Measurements from ENCODE around the gene CD300LD. TPM values are rescaled to one million over a fixed set of nuclear protein-coding genes. Genes with fewer than 3 reads are reported as not detected.

Gene CD300LD
- polyA plus RNA-seq, 1 of the 3 experiments (the other 2 are of a cell fraction) = not detected

DNA sequence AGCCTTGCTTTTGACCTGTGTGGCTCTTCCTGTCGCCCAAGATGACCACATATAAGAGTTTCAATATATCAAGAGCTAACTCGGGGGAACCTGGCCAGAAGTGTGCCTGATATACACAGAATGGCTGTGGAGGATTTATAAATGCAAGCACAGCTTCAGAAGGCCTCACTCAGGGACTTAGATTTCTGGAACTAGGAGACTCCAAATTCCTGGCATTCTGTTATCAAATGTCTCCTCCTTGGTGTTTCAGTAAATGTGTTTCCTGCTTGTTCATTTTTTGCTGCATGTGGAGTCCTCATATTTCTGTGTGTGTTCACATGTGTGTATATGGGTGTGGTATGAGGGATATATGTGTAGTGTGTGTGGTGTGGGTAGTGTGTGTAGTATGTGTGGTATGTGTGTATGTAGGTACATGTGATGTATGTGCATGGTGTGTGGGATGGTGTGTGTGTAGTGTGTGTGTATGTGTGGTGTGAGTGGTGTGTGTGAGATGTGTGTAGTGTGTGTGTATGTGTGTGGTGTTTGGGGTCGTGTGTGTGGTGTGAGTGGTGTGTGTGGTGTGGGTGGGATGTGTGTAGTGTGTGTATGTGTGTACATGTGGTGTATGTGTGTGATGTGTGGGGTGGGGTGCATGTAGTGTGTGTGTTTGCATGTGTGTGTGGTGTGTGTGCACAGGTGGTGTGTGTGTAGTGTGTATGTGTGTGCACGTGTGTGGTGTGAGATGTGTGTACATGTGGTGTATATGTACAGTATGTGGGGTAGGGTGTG is 23.8 kb downstream of the CD300LD start:
- TF ChIP-seq USF1 (IDR thresholded peaks at IDR 0.05; ENCODE audit: borderline replicate concordance, low read depth) (no peak), POLR2AphosphoS5 (IDR thresholded peaks at IDR 0.05; ENCODE audit: low read depth, low read length) (no peak), MEF2A (IDR thresholded peaks at IDR 0.05; ENCODE audit: borderline replicate concordance, low read depth) (no peak), TEAD4 (IDR thresholded peaks at IDR 0.05; ENCODE audit: borderline replicate concordance, insufficient read depth) (no peak), TCF12 (IDR thresholded peaks at IDR 0.05) (no peak), CHD2 (IDR thresholded peaks at IDR 0.05; ENCODE audit: low read length, partially characterized antibody) (no peak), RFX5 (IDR thresholded peaks at IDR 0.05; ENCODE audit: low read length) (no peak)
- TF ChIP-seq, protein P1, sequence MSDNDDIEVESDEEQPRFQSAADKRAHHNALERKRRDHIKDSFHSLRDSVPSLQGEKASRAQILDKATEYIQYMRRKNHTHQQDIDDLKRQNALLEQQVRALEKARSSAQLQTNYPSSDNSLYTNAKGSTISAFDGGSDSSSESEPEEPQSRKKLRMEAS (IDR thresholded peaks at IDR 0.05; ENCODE audit: low read depth) = no peak
- TF ChIP-seq, protein P2, sequence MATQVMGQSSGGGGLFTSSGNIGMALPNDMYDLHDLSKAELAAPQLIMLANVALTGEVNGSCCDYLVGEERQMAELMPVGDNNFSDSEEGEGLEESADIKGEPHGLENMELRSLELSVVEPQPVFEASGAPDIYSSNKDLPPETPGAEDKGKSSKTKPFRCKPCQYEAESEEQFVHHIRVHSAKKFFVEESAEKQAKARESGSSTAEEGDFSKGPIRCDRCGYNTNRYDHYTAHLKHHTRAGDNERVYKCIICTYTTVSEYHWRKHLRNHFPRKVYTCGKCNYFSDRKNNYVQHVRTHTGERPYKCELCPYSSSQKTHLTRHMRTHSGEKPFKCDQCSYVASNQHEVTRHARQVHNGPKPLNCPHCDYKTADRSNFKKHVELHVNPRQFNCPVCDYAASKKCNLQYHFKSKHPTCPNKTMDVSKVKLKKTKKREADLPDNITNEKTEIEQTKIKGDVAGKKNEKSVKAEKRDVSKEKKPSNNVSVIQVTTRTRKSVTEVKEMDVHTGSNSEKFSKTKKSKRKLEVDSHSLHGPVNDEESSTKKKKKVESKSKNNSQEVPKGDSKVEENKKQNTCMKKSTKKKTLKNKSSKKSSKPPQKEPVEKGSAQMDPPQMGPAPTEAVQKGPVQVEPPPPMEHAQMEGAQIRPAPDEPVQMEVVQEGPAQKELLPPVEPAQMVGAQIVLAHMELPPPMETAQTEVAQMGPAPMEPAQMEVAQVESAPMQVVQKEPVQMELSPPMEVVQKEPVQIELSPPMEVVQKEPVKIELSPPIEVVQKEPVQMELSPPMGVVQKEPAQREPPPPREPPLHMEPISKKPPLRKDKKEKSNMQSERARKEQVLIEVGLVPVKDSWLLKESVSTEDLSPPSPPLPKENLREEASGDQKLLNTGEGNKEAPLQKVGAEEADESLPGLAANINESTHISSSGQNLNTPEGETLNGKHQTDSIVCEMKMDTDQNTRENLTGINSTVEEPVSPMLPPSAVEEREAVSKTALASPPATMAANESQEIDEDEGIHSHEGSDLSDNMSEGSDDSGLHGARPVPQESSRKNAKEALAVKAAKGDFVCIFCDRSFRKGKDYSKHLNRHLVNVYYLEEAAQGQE (IDR thresholded peaks at IDR 0.05; ENCODE audit: low read depth, low read length) = no peak
- Histone ChIP-seq H4K20me1 (ENCODE audit: insufficient read depth) (no peaks in the 10 kb centered on the region), H3K4me3 (ENCODE audit: low read depth in 2 of 2, low read length in 1 of 2) (no peak overlapping the region), H3K27ac (ENCODE audit: low read depth in 2 of 2, low read length in 1 of 2) (no peak overlapping the region), H2AFZ (ENCODE audit: low read depth) (no peak overlapping the region), H3K9me2 (no peaks in the 10 kb centered on the region), H3K4me2 (no peak overlapping the region), H3F3A (replicated peaks; ENCODE audit: insufficient read depth) (no peaks in the 10 kb centered on the region), H3K36me3 (replicated peaks in 1 of 2; ENCODE audit: control insufficient read depth in 1 of 2, insufficient read depth in 2 of 2, low read length in 1 of 2) (no peaks in the 10 kb centered on the region), H3K27me3 (ENCODE audit: insufficient read depth) (no peaks in the 10 kb centered on the region), H3K79me2 (ENCODE audit: insufficient read depth) (no peaks in the 10 kb centered on the region), H3K4me1 (ENCODE audit: control insufficient read depth in 1 of 2, insufficient read depth in 2 of 2, low read depth in 1 of 2, low read length in 1 of 2) (no peaks in the 10 kb centered on the region), H3K9ac (no peak overlapping the region), H3K9me3 (no peaks in the 10 kb centered on the region)
- WGBS (ENCODE audit: low lambda C conversion rate) = 20% methylated on average over 4 of the region's 4 CpGs
- CTCF ChIA-PET = interaction anchor here (1.7 to 3.8 kb wide), 4 partner anchors 21 to 169 kb away, joined by 4 to 104 read pairs (median 29); partner anchors contain the start of gene RAB37
- no peak for DNase-seq
- POLR2A ChIA-PET = no interaction called here

- no peaks in the 10 kb centered on the region for H3K9me2 ChIP-seq
- CTCF ChIA-PET = interaction anchor here (0.7 to 3.8 kb wide), 24 partner anchors 10 to 266 kb away, joined by 3 to 104 read pairs (median 12); partner anchors contain the start of genes CD300C, CD300LB and RAB37
- no peaks in the 10 kb centered on the region for H3K9me3 ChIP-seq
- POLR2A ChIA-PET = no interaction called here
- H3K4me1 ChIP-seq (ENCODE audit: control insufficient read depth in 1 of 2, insufficient read depth in 2 of 2, low read depth in 1 of 2, low read length in 1 of 2) = no peaks in the 10 kb centered on the region
- H3F3A ChIP-seq (replicated peaks; ENCODE audit: insufficient read depth) = no peaks in the 10 kb centered on the region
- TF ChIP-seq, protein P3, sequence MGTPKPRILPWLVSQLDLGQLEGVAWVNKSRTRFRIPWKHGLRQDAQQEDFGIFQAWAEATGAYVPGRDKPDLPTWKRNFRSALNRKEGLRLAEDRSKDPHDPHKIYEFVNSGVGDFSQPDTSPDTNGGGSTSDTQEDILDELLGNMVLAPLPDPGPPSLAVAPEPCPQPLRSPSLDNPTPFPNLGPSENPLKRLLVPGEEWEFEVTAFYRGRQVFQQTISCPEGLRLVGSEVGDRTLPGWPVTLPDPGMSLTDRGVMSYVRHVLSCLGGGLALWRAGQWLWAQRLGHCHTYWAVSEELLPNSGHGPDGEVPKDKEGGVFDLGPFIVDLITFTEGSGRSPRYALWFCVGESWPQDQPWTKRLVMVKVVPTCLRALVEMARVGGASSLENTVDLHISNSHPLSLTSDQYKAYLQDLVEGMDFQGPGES (IDR thresholded peaks at IDR 0.05; ENCODE audit: low read depth, low read length) = no peak
- TF ChIP-seq RFX5 (IDR thresholded peaks at IDR 0.05; ENCODE audit: low read length) (no peak), MXI1 (IDR thresholded peaks at IDR 0.05; ENCODE audit: low read depth, low read length) (no peak), GATA2 (CRISPR knock-in tag; IDR thresholded peaks at IDR 0.05) (no peak)
- no peaks in the 10 kb centered on the region for H4K20me1 ChIP-seq (ENCODE audit: insufficient read depth)
- no peak within 1 kb of the TSS for H3K4me2 ChIP-seq
- H3K27me3 ChIP-seq (ENCODE audit: insufficient read depth) = no peaks in the 10 kb centered on the region
- H3K27ac ChIP-seq (ENCODE audit: low read depth in 2 of 2, low read length in 1 of 2) = no peak within 1 kb of the TSS
- H3K79me2 ChIP-seq (ENCODE audit: insufficient read depth) = no peaks in the 10 kb centered on the region
- no peak within 1 kb of the TSS; a peak in 1 of 4 replicates for H3K4me3 ChIP-seq (ENCODE audit: low read depth in 2 of 2, low read length in 1 of 2)
- WGBS (ENCODE audit: low lambda C conversion rate) = 41% methylated on average over 2 of the region's 2 CpGs
- no peak for DNase-seq
- H2AFZ ChIP-seq (ENCODE audit: low read depth) = no peak within 1 kb of the TSS
- no peaks in the 10 kb centered on the region for H3K36me3 ChIP-seq (replicated peaks in 1 of 2; ENCODE audit: control insufficient read depth in 1 of 2, insufficient read depth in 2 of 2, low read length in 1 of 2)
- H3K9ac ChIP-seq = no peak within 1 kb of the TSS
These were observed 24.7 kb downstream of the CD300LD start, which contains the start of gene CD300H for GRCh38 chr17:74567397-74567796. CD300H (minus strand) TSS chr17:74567509.
